CD4-positive, alpha-beta T cell treated with Interleukin-12 subunit alpha and Interleukin-12 subunit beta, for 1 hour (primary cell): ENCODE data around the gene TGFBR3L.

Experiments
- DNase-seq: peaks from one replicate; pipeline ENCODE4 v3.0.0-alpha.2; 2020

TGFBR3L gene

DNA sequence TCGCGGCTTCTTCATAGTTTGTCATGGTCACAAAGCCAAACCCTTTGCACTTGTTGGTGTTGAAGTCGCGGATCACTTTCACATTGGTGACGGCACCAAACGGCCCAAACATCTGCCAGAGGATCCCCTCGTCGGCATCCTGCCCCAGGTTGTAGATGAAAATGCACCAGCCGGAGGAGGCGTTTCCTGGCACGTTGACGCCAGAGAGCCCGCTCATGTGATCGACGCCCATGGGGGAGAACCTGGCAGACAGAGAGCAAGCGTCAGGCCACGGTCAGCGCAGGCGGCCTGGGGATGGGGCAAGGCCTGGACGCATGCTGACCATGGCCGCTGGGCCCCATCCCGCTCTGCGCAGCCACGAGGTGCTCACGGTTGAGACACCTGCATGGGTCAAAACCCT is 48.9 kb downstream of the TGFBR3L start:
- no peak for DNase-seq

DNA sequence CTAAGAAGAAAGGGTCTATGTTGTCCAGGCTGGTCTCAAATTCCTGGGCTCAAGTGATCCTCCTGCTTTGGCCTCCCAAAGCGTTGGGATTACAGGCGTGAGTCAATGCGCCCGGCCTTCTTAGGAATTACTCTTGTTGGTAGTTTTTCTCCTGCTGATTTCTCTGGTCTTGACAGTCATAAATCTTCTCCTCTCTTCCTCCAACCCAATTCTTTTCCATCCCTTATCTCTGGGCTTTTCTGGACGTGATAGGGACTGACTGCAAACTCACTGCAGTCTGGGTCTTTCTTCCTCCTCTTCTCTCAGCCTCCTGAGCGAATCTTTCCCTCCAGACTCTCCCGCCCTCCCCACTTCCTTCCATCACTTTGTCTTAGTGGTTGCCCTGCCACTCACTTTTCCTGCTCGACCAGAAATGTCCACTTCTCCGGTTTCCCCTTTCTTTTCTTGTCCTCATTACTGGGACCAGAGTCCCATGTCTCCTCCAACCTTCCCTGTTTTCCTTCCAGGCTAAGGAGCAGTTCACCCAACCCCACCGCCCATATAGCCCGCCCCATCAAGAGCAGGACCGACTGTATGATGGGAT is 50.7 kb downstream of the TGFBR3L start:
- no peak for DNase-seq

DNA sequence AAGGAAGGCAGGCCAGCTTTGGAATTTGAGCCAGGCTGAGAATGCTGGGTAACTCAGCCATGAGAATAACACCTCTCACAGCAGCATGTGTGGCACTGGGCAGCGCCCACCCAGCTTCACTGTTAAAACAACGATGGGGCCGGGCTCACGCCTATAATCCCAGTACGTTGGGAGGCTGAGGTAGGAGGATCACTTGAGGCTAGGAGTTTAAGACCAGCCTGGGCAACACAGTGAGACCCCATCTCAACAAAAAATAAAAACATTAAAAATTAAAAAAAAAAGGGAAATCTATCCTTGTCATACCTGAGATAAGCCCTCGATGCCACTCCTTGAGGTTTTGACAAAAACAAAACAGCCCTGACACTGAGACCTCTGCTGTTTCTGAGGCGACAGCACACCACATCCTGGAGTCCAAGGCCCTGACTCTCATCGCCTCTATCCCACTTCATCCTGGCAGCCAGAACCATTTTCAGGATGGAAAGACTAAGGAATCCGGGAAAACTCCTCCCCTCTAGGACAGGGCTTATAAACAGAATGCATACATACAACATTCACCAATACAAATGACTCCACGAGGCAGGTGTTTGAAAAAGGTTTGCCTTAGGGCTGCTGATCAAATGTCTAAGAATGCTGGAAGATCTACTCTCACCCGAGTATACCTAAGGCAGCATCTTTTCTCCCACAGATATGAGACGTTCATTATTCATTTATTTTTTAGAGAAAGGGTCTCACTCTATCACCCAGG is 51.5 kb downstream of the TGFBR3L start:
- no peak for DNase-seq

DNA sequence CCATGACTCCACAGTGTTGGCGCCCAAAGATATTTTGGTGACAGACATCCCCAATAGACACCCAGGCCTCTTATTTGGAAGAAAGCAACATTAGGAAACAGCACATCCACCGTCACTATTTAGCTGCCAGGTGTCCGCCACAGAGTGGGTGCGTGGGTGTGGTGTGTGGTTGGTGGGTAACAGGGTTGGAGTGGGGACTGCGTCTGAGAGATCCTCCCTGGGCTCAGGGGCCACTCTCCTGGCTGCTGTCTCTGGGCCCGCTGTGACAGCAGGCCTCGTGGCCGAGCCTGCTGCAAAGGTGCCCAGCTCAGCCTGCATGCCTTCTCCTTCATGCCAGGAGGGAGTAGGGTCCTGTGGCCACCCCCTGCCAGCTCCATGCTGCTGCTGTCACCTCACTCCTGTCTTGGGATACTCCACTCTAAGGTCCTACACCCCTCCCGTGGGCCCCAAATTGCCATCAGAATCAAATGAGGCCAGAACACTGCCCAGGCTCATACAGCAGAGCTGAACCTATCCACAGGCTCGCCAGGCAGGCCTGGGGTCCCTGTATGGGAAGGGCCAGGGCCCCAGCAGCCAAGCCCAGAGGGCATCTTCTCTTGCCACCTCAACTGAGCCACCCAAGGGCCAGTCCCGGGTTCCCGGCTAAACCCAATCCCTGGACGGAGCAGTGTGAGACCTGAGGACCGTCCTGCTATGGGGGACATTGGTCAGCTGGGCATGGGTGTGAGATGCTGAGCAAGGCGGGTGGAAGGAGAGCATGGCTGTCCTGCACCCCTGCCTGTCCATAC is 53.6 kb downstream of the TGFBR3L start:
- DNase-seq: no peak
